ENCODE results near the gene CLEC1A.
A peak's percentile ranks its signal among the peaks of the same experiment; 100 is the strongest.

CLEC1A gene

GRCh38 chr12:10098791-10099190 lies at the start of gene CLEC1A:
CLEC1A (minus strand) TSS chr12:10098985; CDS start chr12:10098922, 63 bp downstream.
- DNase-seq (ENCODE audit: insufficient read length, low spot score) (no peak), FAIRE-seq (no peak)

- DNase-seq (ENCODE audit: insufficient read length, low spot score) (no peak), FAIRE-seq (no peak)
These were observed 49.1 kb upstream of the CLEC1A start for GRCh38 chr12:10147714-10148403.

- FAIRE-seq, result no peak
- no peak for DNase-seq (ENCODE audit: insufficient read length, low spot score)
These were observed 44.3 kb upstream of the CLEC1A start for GRCh38 chr12:10142976-10143589.

- DNase-seq (ENCODE audit: insufficient read length, low spot score) (no peak), FAIRE-seq (peak; percentile 74)
These were observed 41.2 kb upstream of the CLEC1A start for GRCh38 chr12:10140001-10140400.

GRCh38 chr12:10136637-10137205 lies 37.9 kb upstream of the CLEC1A start:
- FAIRE-seq, result no peak
- no peak for DNase-seq (ENCODE audit: insufficient read length, low spot score)

- DNase-seq (ENCODE audit: insufficient read length, low spot score) (no peak), FAIRE-seq (no peak)
These were observed 36.3 kb upstream of the CLEC1A start for GRCh38 chr12:10135126-10135525.

GRCh38 chr12:10132850-10133370 lies 34.1 kb upstream of the CLEC1A start:
- DNase-seq (ENCODE audit: insufficient read length, low spot score) (no peak), FAIRE-seq (no peak)

- FAIRE-seq (peak; percentile 8), DNase-seq (ENCODE audit: insufficient read length, low spot score) (no peak)
These were observed 32.4 kb upstream of the CLEC1A start for GRCh38 chr12:10131111-10131690.

GRCh38 chr12:10130042-10130441 lies 31.3 kb upstream of the CLEC1A start, which contains the start of gene CLEC7A:
CLEC7A (minus strand) TSS chr12:10130199; CDS start chr12:10130082, 117 bp downstream.
- DNase-seq (ENCODE audit: insufficient read length, low spot score) (no peak), FAIRE-seq (peak; percentile 86)

- no peak for DNase-seq (ENCODE audit: insufficient read length, low spot score)
These were observed 29.9 kb upstream of the CLEC1A start for GRCh38 chr12:10128687-10129086.

GRCh38 chr12:10126413-10126812 lies 27.6 kb upstream of the CLEC1A start:
- FAIRE-seq (no peak), DNase-seq (ENCODE audit: insufficient read length, low spot score) (no peak)

More at GRCh38 chr12:10128687-10129086, 29.9 kb upstream of the CLEC1A start:
- FAIRE-seq, result no peak

- no peak for DNase-seq (ENCODE audit: insufficient read length, low spot score)
- FAIRE-seq, result no peak
These were observed 23.9 kb upstream of the CLEC1A start for GRCh38 chr12:10122689-10123088.

- FAIRE-seq, result no peak
- no peak for DNase-seq (ENCODE audit: insufficient read length, low spot score)
These were observed 22.5 kb upstream of the CLEC1A start for GRCh38 chr12:10121278-10121677.

- DNase-seq (ENCODE audit: insufficient read length, low spot score), result no peak
- FAIRE-seq, result no peak
These were observed 20.3 kb upstream of the CLEC1A start for GRCh38 chr12:10119066-10119465.

GRCh38 chr12:10115890-10116289 lies 17.1 kb upstream of the CLEC1A start:
- no peak for DNase-seq (ENCODE audit: insufficient read length, low spot score)
- no peak for FAIRE-seq

- FAIRE-seq (no peak), DNase-seq (ENCODE audit: insufficient read length, low spot score) (no peak)
These were observed 16.5 kb upstream of the CLEC1A start for GRCh38 chr12:10115311-10115710.

- FAIRE-seq, result no peak
- DNase-seq (ENCODE audit: insufficient read length, low spot score), result no peak
These were observed 15.1 kb upstream of the CLEC1A start for GRCh38 chr12:10113920-10114319.

- DNase-seq (ENCODE audit: insufficient read length, low spot score) (no peak), FAIRE-seq (no peak)
These were observed 14.3 kb upstream of the CLEC1A start for GRCh38 chr12:10113075-10113474.

GRCh38 chr12:10111451-10111850 lies 12.7 kb upstream of the CLEC1A start:
- FAIRE-seq (no peak), DNase-seq (ENCODE audit: insufficient read length, low spot score) (no peak)

GRCh38 chr12:10110256-10110844 lies 11.6 kb upstream of the CLEC1A start:
- FAIRE-seq, result no peak
- no peak for DNase-seq (ENCODE audit: insufficient read length, low spot score)

- FAIRE-seq (no peak), DNase-seq (ENCODE audit: insufficient read length, low spot score) (no peak)
These were observed 3.5 kb upstream of the CLEC1A start for GRCh38 chr12:10102322-10102721.

Data from GM19239 (cell line).